PC-3 (cell line): ENCODE results near the gene TEAD1. TPM values are rescaled to one million over a fixed set of nuclear protein-coding genes. Genes with fewer than 3 reads are reported as not detected.

Experiments used
- ATAC-seq: fragments of 200-7000 bp; cut with Tn5 transposase; 2 replicates; pipeline ENCODE4 v1.9.1; 2020; ENCODE audit warnings: mild to moderate bottlenecking, moderate library complexity
- BruUV-seq: library from RNA; stranded (reverse); fragments of 400-500 nt; replicated peaks from 2 replicates; lab custom pipeline; 2021; lab: Mats Ljungman, UMichigan
- CTCF ChIA-PET: fragments of 300-600 bp; sonication (Branson Sonifier 250); formaldehyde crosslinking; loops from one replicate; lab custom pipeline; 2022; ENCODE audit warnings: antibody characterized with exemption; lab: Charles Lee
- POLR2A ChIA-PET: fragments of 300-600 bp; sonication (Branson Sonifier 250); formaldehyde crosslinking; loops from one replicate; lab custom pipeline; 2022; ENCODE audit warnings: antibody characterized with exemption; ENCODE audit not compliant: unreplicated experiment; lab: Charles Lee
- DNase-seq: peaks from one replicate; pipeline ENCODE4 v3.0.0-alpha.2; 2015
- H2AFZ ChIP-seq: fragments of 300-600 bp; sonication (generic); 2 replicates; pipeline ENCODE4 v1.6.0; 2016; ENCODE audit warnings: antibody characterized with exemption, low read length
- H3F3A ChIP-seq: fragments of 300-600 bp; sonication (generic); one replicate; pipeline ENCODE4 v1.6.0; 2017; ENCODE audit warnings: antibody characterized with exemption, low read length, control low read depth, mild to moderate bottlenecking; ENCODE audit not compliant: unreplicated experiment
- H3K27ac ChIP-seq: fragments of 300-600 bp; sonication (generic); 2 replicates; pipeline ENCODE4 v1.5.1; 2016; ENCODE audit warnings: mild to moderate bottlenecking, low read length
- H3K27me3 ChIP-seq: fragments of 300-600 bp; sonication (generic); 2 replicates; pipeline ENCODE4 v1.6.1; 2016; ENCODE audit warnings: low read length, mixed read lengths
- H3K36me3 ChIP-seq: fragments of 300-600 bp; sonication (generic); 2 replicates; pipeline ENCODE4 v1.6.1; 2016; ENCODE audit warnings: low read depth, mixed run types, low read length, mixed read lengths
- H3K4me1 ChIP-seq: fragments of 300-600 bp; sonication (generic); 2 replicates; pipeline ENCODE4 v1.5.1; 2016; ENCODE audit warnings: low read length; ENCODE audit not compliant: insufficient read depth
- H3K4me2 ChIP-seq: fragments of 300-600 bp; sonication (generic); 2 replicates; pipeline ENCODE4 v1.6.0; 2016; ENCODE audit warnings: low read length
- H3K4me3 ChIP-seq: fragments of 300-600 bp; sonication (generic); 2 replicates; pipeline ENCODE4 v1.5.1; 2016; ENCODE audit warnings: mild to moderate bottlenecking, low read length, mixed read lengths
- H3K79me2 ChIP-seq: fragments of 300-600 bp; sonication (generic); 2 replicates; pipeline ENCODE4 v1.6.1; 2017; ENCODE audit warnings: low read length, mixed read lengths
- H3K9ac ChIP-seq: fragments of 300-600 bp; sonication (generic); 2 replicates; pipeline ENCODE4 v1.6.0; 2016; ENCODE audit warnings: mild to moderate bottlenecking, low read length
- H3K9me2 ChIP-seq: fragments of 300-600 bp; sonication (generic); replicated peaks from 2 replicates; pipeline ENCODE4 v1.6.1; 2016; ENCODE audit warnings: mixed run types, low read length, mixed read lengths
- H3K9me3 ChIP-seq: fragments of 300-600 bp; sonication (generic); 2 replicates; pipeline ENCODE4 v1.6.1; 2016; ENCODE audit warnings: low read length, mixed read lengths
- H4K20me1 ChIP-seq: fragments of 300-600 bp; sonication (generic); 2 replicates; pipeline ENCODE4 v1.6.1; 2016; ENCODE audit warnings: low read length, mixed read lengths
- EZH2 ChIP-seq: fragments of 300-600 bp; sonication (generic); IDR thresholded peaks from one replicate; pipeline ENCODE4 v1.6.1; 2017; ENCODE audit warnings: antibody characterized with exemption, mild to moderate bottlenecking, low read length; ENCODE audit not compliant: unreplicated experiment
- EZH2phosphoT487 ChIP-seq: fragments of 300-600 bp; sonication (generic); IDR thresholded peaks from 2 replicates; pipeline ENCODE4 v1.6.1; 2018; ENCODE audit warnings: mild to moderate bottlenecking, antibody characterized with exemption, low read length, borderline replicate concordance
- intact Hi-C: fragments of 100-400 bp; cut with micrococcal nuclease; formaldehyde crosslinking; loops from 2 replicates; pipeline ENCODE4 v1.9.0; 2023
- total RNA-seq: library from RNA; depleted of rRNA; stranded (reverse); fragments of >200 nt; gene quantifications from 2 replicates; pipeline ENCODE4 v1.2.3, GENCODE V29; 2014
- TF ChIP-seq, protein P1 (sequence below): fragments of 300-600 bp; sonication (generic); conservative IDR thresholded peaks from 2 replicates; pipeline ENCODE4 v1.5.1; 2017; ENCODE audit warnings: antibody characterized with exemption, low read depth, mild to moderate bottlenecking, low read length

TEAD1 gene
- total RNA-seq, 1 experiment from 2014 or later: 70.2 TPM

- no peak overlapping the region for H3K27ac ChIP-seq
- BruUV-seq: no TSS peak
- intact Hi-C loops: no loop called here
Measured at GRCh38 chr11:12860827-12861226, 186.6 kb downstream of the TEAD1 start.

GRCh38 chr11:12862696-12863469 lies 188.7 kb downstream of the TEAD1 start:
- Histone ChIP-seq H3K27me3 (no peaks in the 10 kb centered on the region), H3K9ac (no peak overlapping the region), H3K36me3 (peaks cover 11% of the 10 kb centered on the region; the same call in 1 of the 2 replicates), H2AFZ (no peak overlapping the region), H3F3A (no peaks in the 10 kb centered on the region), H3K9me2 (no peaks in the 10 kb centered on the region), H3K4me1 (no peaks in the 10 kb centered on the region), H3K4me2 (no peak overlapping the region), H4K20me1 (0 out of 2 replicates have a peak, but pooled peaks cover 4% of the 10 kb centered on the region), H3K4me3 (no peak overlapping the region), H3K27ac (no peak overlapping the region), H3K79me2 (peaks cover 10% of the 10 kb centered on the region), H3K9me3 (no peaks in the 10 kb centered on the region)
- no peak for TF ChIP-seq EZH2
- TSS peak; percentile 13 for BruUV-seq
- ChIA-PET CTCF (no interaction called here), POLR2A (no interaction called here)
- intact Hi-C loops: no loop called here
- ATAC-seq: no peak
- DNase-seq: no peak

More at GRCh38 chr11:12860827-12861226, 186.6 kb downstream of the TEAD1 start:
- Histone ChIP-seq H3F3A (no peaks in the 10 kb centered on the region), H3K4me1 (no peaks in the 10 kb centered on the region), H4K20me1 (0 out of 2 replicates have a peak, but pooled peaks cover 4% of the 10 kb centered on the region), H3K79me2 (peaks cover 17% of the 10 kb centered on the region), H3K4me2 (no peak overlapping the region), H3K27me3 (no peaks in the 10 kb centered on the region), H3K9ac (no peak overlapping the region), H3K9me2 (no peaks in the 10 kb centered on the region), H2AFZ (no peak overlapping the region), H3K36me3 (peaks cover 5% of the 10 kb centered on the region; the same call in 1 of the 2 replicates), H3K9me3 (no peaks in the 10 kb centered on the region), H3K4me3 (no peak overlapping the region)
- TF ChIP-seq, protein P1, sequence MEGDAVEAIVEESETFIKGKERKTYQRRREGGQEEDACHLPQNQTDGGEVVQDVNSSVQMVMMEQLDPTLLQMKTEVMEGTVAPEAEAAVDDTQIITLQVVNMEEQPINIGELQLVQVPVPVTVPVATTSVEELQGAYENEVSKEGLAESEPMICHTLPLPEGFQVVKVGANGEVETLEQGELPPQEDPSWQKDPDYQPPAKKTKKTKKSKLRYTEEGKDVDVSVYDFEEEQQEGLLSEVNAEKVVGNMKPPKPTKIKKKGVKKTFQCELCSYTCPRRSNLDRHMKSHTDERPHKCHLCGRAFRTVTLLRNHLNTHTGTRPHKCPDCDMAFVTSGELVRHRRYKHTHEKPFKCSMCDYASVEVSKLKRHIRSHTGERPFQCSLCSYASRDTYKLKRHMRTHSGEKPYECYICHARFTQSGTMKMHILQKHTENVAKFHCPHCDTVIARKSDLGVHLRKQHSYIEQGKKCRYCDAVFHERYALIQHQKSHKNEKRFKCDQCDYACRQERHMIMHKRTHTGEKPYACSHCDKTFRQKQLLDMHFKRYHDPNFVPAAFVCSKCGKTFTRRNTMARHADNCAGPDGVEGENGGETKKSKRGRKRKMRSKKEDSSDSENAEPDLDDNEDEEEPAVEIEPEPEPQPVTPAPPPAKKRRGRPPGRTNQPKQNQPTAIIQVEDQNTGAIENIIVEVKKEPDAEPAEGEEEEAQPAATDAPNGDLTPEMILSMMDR: no peak
- ATAC-seq (no peak), DNase-seq (no peak)
- ChIA-PET CTCF (no interaction called here), POLR2A (interaction anchor here (0.7 kb wide), 1 partner anchor 33 kb away, joined by 3 read pairs; no protein-coding TSS in a partner anchor)

DNA sequence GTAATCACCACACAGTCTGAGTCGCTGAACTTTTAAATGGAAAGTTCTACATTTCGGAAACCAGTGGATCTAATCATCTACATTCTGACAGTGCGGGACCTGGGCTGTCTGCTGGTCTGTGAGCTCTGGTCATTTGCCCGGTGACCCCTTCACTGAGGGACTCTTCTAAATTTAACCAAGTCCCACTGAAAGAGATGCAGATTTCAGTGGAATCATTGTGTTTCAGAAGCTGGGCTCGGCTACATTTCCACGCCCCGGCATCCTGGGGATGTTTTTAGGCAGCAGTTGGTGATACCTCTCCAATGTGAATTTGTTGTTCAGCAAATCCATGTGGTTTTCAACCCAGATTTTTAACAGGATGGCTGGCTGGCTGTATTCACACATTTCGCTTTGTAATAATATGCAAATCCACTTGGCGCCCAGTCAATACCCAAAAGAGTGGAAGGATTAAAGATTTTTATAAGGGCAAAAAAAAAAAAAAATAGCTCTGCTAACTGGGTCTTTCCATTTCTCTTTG lies 189.4 kb downstream of the TEAD1 start:
- ChIA-PET CTCF (no interaction called here), POLR2A (no interaction called here)
- no peaks in the 10 kb centered on the region for H3K9me2 ChIP-seq
- H3K4me1 ChIP-seq: no peaks in the 10 kb centered on the region
- peaks cover 11% of the 10 kb centered on the region; the same call in 1 of the 2 replicates for H3K36me3 ChIP-seq
- H3K9ac ChIP-seq: no peak overlapping the region
- H3K27me3 ChIP-seq: no peaks in the 10 kb centered on the region
- no peak overlapping the region for H3K4me2 ChIP-seq
- no peaks in the 10 kb centered on the region for H3K9me3 ChIP-seq
- H3K4me3 ChIP-seq: no peak overlapping the region
- no peak for TF ChIP-seq EZH2phosphoT487
- TF ChIP-seq, protein P1: no peak
- TF ChIP-seq EZH2: no peak
- DNase-seq (no peak), ATAC-seq (no peak)
- intact Hi-C loops: no loop called here
- 0 out of 2 replicates have a peak, but pooled peaks cover 4% of the 10 kb centered on the region for H4K20me1 ChIP-seq
- H3K79me2 ChIP-seq: peaks cover 8% of the 10 kb centered on the region
- H3F3A ChIP-seq: no peaks in the 10 kb centered on the region
- H3K27ac ChIP-seq: no peak overlapping the region
- H2AFZ ChIP-seq: no peak overlapping the region
- BruUV-seq: no TSS peak
